HL-60 (cell line): ENCODE data around the gene PLPPR4.

Source experiments
- DNase-seq, 2 experiments: peaks; one replicate each; pipeline ENCODE4 v3.0.0-alpha.2; 2010 to 2020; ENCODE audit warnings: low read depth in 1 of 2, low spot score in 1 of 2
- H3K27ac ChIP-seq: fragments of 250-450 bp; sonication (Bioruptor Pico); replicated peaks from 2 replicates; pipeline ENCODE4 v1.5.1; 2020; ENCODE audit warnings: mild to moderate bottlenecking, moderate library complexity
- H3K27me3 ChIP-seq: fragments of 250-450 bp; sonication (Bioruptor Pico); 2 replicates; pipeline ENCODE4 v1.5.1; 2021; ENCODE audit warnings: mild to moderate bottlenecking, moderate library complexity; ENCODE audit not compliant: insufficient read depth, poor library complexity, severe bottlenecking
- H3K4me3 ChIP-seq: replicated peaks from 2 replicates; pipeline ENCODE4 v1.5.1; 2011; ENCODE audit warnings: mild to moderate bottlenecking, control low read depth, low read length; ENCODE audit not compliant: insufficient read depth
- CTCF ChIP-seq: IDR thresholded peaks from one replicate; pipeline ENCODE4 v1.5.1; 2011; ENCODE audit warnings: low read length, control low read depth, inconsistent platforms; ENCODE audit not compliant: insufficient read depth
- GABPA ChIP-seq: IDR thresholded peaks from 2 replicates; pipeline ENCODE4 v1.6.1; 2012; ENCODE audit warnings: low read depth
- POLR2AphosphoS5 ChIP-seq: IDR thresholded peaks from 2 replicates; pipeline ENCODE4 v1.6.1; 2012; ENCODE audit warnings: low read depth
- REST ChIP-seq: IDR thresholded peaks from 2 replicates; pipeline ENCODE4 v1.6.1; 2012; ENCODE audit warnings: low read depth; ENCODE audit not compliant: insufficient replicate concordance
- SPI1 ChIP-seq: IDR thresholded peaks from 2 replicates; pipeline ENCODE4 v1.6.1; 2012; ENCODE audit warnings: low read depth, mild to moderate bottlenecking, borderline replicate concordance

PLPPR4 gene

GRCh38 chr1:99306056-99306455 lies 41.8 kb downstream of the PLPPR4 start:
- TF ChIP-seq REST (no peak), GABPA (no peak), CTCF (no peak), POLR2AphosphoS5 (no peak), SPI1 (no peak)
- H3K27ac ChIP-seq, result no peak overlapping the region
- no peak overlapping the region for H3K4me3 ChIP-seq
- DNase-seq, result no peak
- peaks cover 2% of the 10 kb centered on the region for H3K27me3 ChIP-seq

- no peak for DNase-seq
- H3K27ac ChIP-seq, result no peak overlapping the region
- H3K27me3 ChIP-seq, result peaks cover 2% of the 10 kb centered on the region
- TF ChIP-seq SPI1, result no peak
- no peak for TF ChIP-seq CTCF
- no peak for TF ChIP-seq POLR2AphosphoS5
- TF ChIP-seq GABPA, result no peak
- TF ChIP-seq REST, result no peak
- no peak overlapping the region for H3K4me3 ChIP-seq
Measured at GRCh38 chr1:99306644-99307043, 42.4 kb downstream of the PLPPR4 start.

- Histone ChIP-seq H3K4me3 (no peak overlapping the region), H3K27ac (no peak overlapping the region), H3K27me3 (no peaks in the 10 kb centered on the region)
- DNase-seq, result no peak
- TF ChIP-seq CTCF, result no peak
- TF ChIP-seq GABPA, result no peak
- no peak for TF ChIP-seq POLR2AphosphoS5
- no peak for TF ChIP-seq SPI1
- TF ChIP-seq REST, result no peak
Measured at GRCh38 chr1:99315305-99315704, 51.0 kb downstream of the PLPPR4 start.
